ENCODE measurements around the gene B3GNT2. TPM values are rescaled to one million over a fixed set of nuclear protein-coding genes. Genes with fewer than 3 reads are reported as not detected.

Gene B3GNT2
- polyA plus RNA-seq, 2 donors = 13.0 to 13.5 TPM

DNA sequence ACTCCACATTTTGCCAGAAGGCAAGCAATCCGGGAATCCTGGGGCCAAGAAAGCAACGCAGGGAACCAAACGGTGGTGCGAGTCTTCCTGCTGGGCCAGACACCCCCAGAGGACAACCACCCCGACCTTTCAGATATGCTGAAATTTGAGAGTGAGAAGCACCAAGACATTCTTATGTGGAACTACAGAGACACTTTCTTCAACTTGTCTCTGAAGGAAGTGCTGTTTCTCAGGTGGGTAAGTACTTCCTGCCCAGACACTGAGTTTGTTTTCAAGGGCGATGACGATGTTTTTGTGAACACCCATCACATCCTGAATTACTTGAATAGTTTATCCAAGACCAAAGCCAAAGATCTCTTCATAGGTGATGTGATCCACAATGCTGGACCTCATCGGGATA lies 26.8 kb downstream of the B3GNT2 start:
- Histone ChIP-seq H3K27me3 (ENCODE audit: control insufficient read depth in 1 of 2, insufficient read depth in 2 of 2, low read length in 2 of 2) (no peaks in the 10 kb centered on the region), H3K36me3 (ENCODE audit: control insufficient read depth in 2 of 2, insufficient read depth in 2 of 2, low read length in 1 of 2) (peaks cover 3% of the 10 kb centered on the region in 2 donors), H3K4me1 (ENCODE audit: control insufficient read depth in 2 of 2, insufficient read depth in 2 of 2, low read length in 1 of 2) (no peaks in the 10 kb centered on the region), H3K9me3 (ENCODE audit: control insufficient read depth in 2 of 2, insufficient read depth in 1 of 2, low read depth in 1 of 2, low read length in 1 of 2) (no peaks in the 10 kb centered on the region), H3K4me3 (ENCODE audit: low read depth in 1 of 2, low read length in 2 of 2) (no peak overlapping the region), H3K27ac (ENCODE audit: low read depth in 2 of 2, low read length in 1 of 2) (no peak overlapping the region)
- WGBS, 2 donors = 89 to 91% methylated on average over 8 of the region's 8 CpGs

DNA sequence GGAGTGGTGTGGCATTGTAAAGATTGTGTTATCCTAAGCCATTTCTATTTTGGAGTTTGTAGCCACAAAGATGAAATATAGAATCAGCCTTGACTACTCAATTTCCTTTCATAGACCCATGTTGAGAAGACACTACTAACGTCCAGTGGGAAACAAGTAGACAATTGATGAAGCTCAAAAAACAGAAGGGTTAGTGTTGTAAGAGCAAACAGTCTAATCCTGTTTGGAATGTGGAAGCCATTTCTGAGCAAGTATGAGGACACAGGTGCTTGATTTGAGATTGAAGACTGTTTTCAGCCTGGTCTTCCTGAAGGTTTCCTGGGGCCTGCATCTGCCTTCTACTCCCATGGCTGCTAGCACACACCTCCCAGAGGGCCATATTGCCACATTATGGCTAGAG lies 29.1 kb downstream of the B3GNT2 start:
- Histone ChIP-seq H3K36me3 (ENCODE audit: control insufficient read depth in 2 of 2, insufficient read depth in 2 of 2, low read length in 1 of 2) (peaks cover 3% of the 10 kb centered on the region in 2 donors), H3K4me1 (ENCODE audit: control insufficient read depth in 2 of 2, insufficient read depth in 2 of 2, low read length in 1 of 2) (no peaks in the 10 kb centered on the region)
- WGBS, 2 donors = 70 to 85% methylated on average over 1 of the region's 1 CpG

GRCh38 chr2:62227386-62228075 lies 31.6 kb downstream of the B3GNT2 start:
- H3K4me3 ChIP-seq (ENCODE audit: low read depth in 1 of 2, low read length in 2 of 2) = no peak overlapping the region
- H3K36me3 ChIP-seq (ENCODE audit: control insufficient read depth in 2 of 2, insufficient read depth in 2 of 2, low read length in 1 of 2) = peaks cover 3% of the 10 kb centered on the region in 2 donors
- H3K27ac ChIP-seq (ENCODE audit: low read depth in 2 of 2, low read length in 1 of 2) = no peak overlapping the region
- no peaks in the 10 kb centered on the region for H3K27me3 ChIP-seq (ENCODE audit: control insufficient read depth in 1 of 2, insufficient read depth in 2 of 2, low read length in 2 of 2)
- no peaks in the 10 kb centered on the region for H3K9me3 ChIP-seq (ENCODE audit: control insufficient read depth in 2 of 2, insufficient read depth in 1 of 2, low read depth in 1 of 2, low read length in 1 of 2)
- no peaks in the 10 kb centered on the region for H3K4me1 ChIP-seq (ENCODE audit: control insufficient read depth in 2 of 2, insufficient read depth in 2 of 2, low read length in 1 of 2)
- WGBS, 2 donors = 73 to 75% methylated on average over 6 of the region's 6 CpGs

More for the DNA sequence above, 29.1 kb downstream of the B3GNT2 start:
- Histone ChIP-seq H3K27ac (ENCODE audit: low read depth in 2 of 2, low read length in 1 of 2) (no peak overlapping the region), H3K27me3 (ENCODE audit: control insufficient read depth in 1 of 2, insufficient read depth in 2 of 2, low read length in 2 of 2) (no peaks in the 10 kb centered on the region), H3K9me3 (ENCODE audit: control insufficient read depth in 2 of 2, insufficient read depth in 1 of 2, low read depth in 1 of 2, low read length in 1 of 2) (no peaks in the 10 kb centered on the region), H3K4me3 (ENCODE audit: low read depth in 1 of 2, low read length in 2 of 2) (no peak overlapping the region)

GRCh38 chr2:62229082-62229605 lies 33.2 kb downstream of the B3GNT2 start:
- Histone ChIP-seq H3K9me3 (ENCODE audit: control insufficient read depth in 2 of 2, insufficient read depth in 1 of 2, low read depth in 1 of 2, low read length in 1 of 2) (no peaks in the 10 kb centered on the region), H3K4me1 (ENCODE audit: control insufficient read depth in 2 of 2, insufficient read depth in 2 of 2, low read length in 1 of 2) (no peaks in the 10 kb centered on the region), H3K36me3 (ENCODE audit: control insufficient read depth in 2 of 2, insufficient read depth in 2 of 2, low read length in 1 of 2) (peaks cover 3% of the 10 kb centered on the region in 2 donors), H3K27ac (ENCODE audit: low read depth in 2 of 2, low read length in 1 of 2) (no peak overlapping the region), H3K27me3 (ENCODE audit: control insufficient read depth in 1 of 2, insufficient read depth in 2 of 2, low read length in 2 of 2) (no peaks in the 10 kb centered on the region), H3K4me3 (ENCODE audit: low read depth in 1 of 2, low read length in 2 of 2) (no peak overlapping the region)
- 79 to 90% methylated on average over 11 of the region's 11 CpGs for WGBS, 2 donors

GRCh38 chr2:62231541-62231940 lies 35.6 kb downstream of the B3GNT2 start:
- 80 to 88% methylated on average over 4 of the region's 4 CpGs for WGBS, 2 donors
- Histone ChIP-seq H3K9me3 (ENCODE audit: control insufficient read depth in 2 of 2, insufficient read depth in 1 of 2, low read depth in 1 of 2, low read length in 1 of 2) (no peaks in the 10 kb centered on the region), H3K27me3 (ENCODE audit: control insufficient read depth in 1 of 2, insufficient read depth in 2 of 2, low read length in 2 of 2) (no peaks in the 10 kb centered on the region), H3K4me3 (ENCODE audit: low read depth in 1 of 2, low read length in 2 of 2) (no peak overlapping the region), H3K27ac (ENCODE audit: low read depth in 2 of 2, low read length in 1 of 2) (no peak overlapping the region), H3K36me3 (ENCODE audit: control insufficient read depth in 2 of 2, insufficient read depth in 2 of 2, low read length in 1 of 2) (peaks cover 0 to 3% of the 10 kb centered on the region in 2 donors), H3K4me1 (ENCODE audit: control insufficient read depth in 2 of 2, insufficient read depth in 2 of 2, low read length in 1 of 2) (no peaks in the 10 kb centered on the region)

GRCh38 chr2:62234755-62235655 lies 39.1 kb downstream of the B3GNT2 start:
- Histone ChIP-seq H3K4me3 (ENCODE audit: low read depth in 1 of 2, low read length in 2 of 2) (no peak overlapping the region), H3K36me3 (ENCODE audit: control insufficient read depth in 2 of 2, insufficient read depth in 2 of 2, low read length in 1 of 2) (peaks cover 0 to 3% of the 10 kb centered on the region in 2 donors), H3K9me3 (ENCODE audit: control insufficient read depth in 2 of 2, insufficient read depth in 1 of 2, low read depth in 1 of 2, low read length in 1 of 2) (no peaks in the 10 kb centered on the region), H3K4me1 (ENCODE audit: control insufficient read depth in 2 of 2, insufficient read depth in 2 of 2, low read length in 1 of 2) (no peaks in the 10 kb centered on the region), H3K27me3 (ENCODE audit: control insufficient read depth in 1 of 2, insufficient read depth in 2 of 2, low read length in 2 of 2) (no peaks in the 10 kb centered on the region), H3K27ac (ENCODE audit: low read depth in 2 of 2, low read length in 1 of 2) (no peak overlapping the region)
- WGBS, 2 donors = 86 to 89% methylated on average over 16 of the region's 16 CpGs

- Histone ChIP-seq H3K9me3 (ENCODE audit: control insufficient read depth in 2 of 2, insufficient read depth in 1 of 2, low read depth in 1 of 2, low read length in 1 of 2) (no peaks in the 10 kb centered on the region), H3K36me3 (ENCODE audit: control insufficient read depth in 2 of 2, insufficient read depth in 2 of 2, low read length in 1 of 2) (peaks cover 0 to 3% of the 10 kb centered on the region in 2 donors), H3K4me1 (ENCODE audit: control insufficient read depth in 2 of 2, insufficient read depth in 2 of 2, low read length in 1 of 2) (no peaks in the 10 kb centered on the region), H3K27me3 (ENCODE audit: control insufficient read depth in 1 of 2, insufficient read depth in 2 of 2, low read length in 2 of 2) (no peaks in the 10 kb centered on the region), H3K4me3 (ENCODE audit: low read depth in 1 of 2, low read length in 2 of 2) (no peak overlapping the region), H3K27ac (ENCODE audit: low read depth in 2 of 2, low read length in 1 of 2) (no peak overlapping the region)
- WGBS, 2 donors = 96 to 97% methylated on average over 6 of the region's 6 CpGs
Observed at GRCh38 chr2:62236499-62236898, 40.6 kb downstream of the B3GNT2 start.

DNA sequence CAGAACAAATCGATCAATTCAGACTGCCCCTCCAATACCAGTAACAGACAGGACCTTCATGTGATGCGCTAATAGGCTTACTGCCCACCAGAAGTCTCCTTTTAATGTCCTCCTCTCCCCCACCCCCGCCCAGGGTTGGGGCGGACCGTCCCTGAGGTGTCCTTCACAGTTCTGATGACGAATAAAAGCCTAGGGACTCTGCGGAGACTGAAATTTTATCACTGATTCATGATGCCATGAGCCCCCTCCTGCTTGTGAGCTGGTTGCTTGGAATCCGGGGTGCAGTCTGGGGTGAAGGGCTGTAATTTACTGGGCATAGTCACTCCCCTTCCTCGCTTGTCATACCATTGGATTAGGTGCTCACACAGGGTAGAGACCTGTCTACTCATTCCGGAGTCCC lies 42.3 kb downstream of the B3GNT2 start:
- Histone ChIP-seq H3K9me3 (ENCODE audit: control insufficient read depth in 2 of 2, insufficient read depth in 1 of 2, low read depth in 1 of 2, low read length in 1 of 2) (no peaks in the 10 kb centered on the region), H3K36me3 (ENCODE audit: control insufficient read depth in 2 of 2, insufficient read depth in 2 of 2, low read length in 1 of 2) (peaks cover 0 to 3% of the 10 kb centered on the region in 2 donors), H3K4me1 (ENCODE audit: control insufficient read depth in 2 of 2, insufficient read depth in 2 of 2, low read length in 1 of 2) (no peaks in the 10 kb centered on the region), H3K4me3 (ENCODE audit: low read depth in 1 of 2, low read length in 2 of 2) (no peak overlapping the region), H3K27ac (ENCODE audit: low read depth in 2 of 2, low read length in 1 of 2) (no peak overlapping the region), H3K27me3 (ENCODE audit: control insufficient read depth in 1 of 2, insufficient read depth in 2 of 2, low read length in 2 of 2) (no peaks in the 10 kb centered on the region)
- WGBS, 2 donors = 95 to 96% methylated on average over 10 of the region's 10 CpGs

DNA sequence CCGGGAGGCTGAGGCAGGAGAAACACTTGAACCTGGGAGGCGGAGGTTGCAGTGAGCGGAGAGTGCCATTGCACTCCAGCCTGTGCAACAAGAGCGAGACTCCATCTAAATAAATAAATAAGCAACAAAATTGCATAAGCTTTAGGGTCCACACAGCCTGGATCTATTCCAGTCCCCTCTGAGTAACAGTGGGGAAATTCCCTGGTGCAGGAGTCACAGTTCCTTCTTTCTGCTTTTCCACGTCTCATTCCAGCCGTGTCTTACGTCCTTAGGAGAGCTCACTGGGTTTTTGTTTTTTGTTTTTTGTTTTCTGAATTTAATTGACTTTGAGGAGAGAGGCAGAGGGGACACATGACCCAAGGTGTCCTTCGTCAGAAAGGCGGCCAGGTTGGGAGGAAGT lies 44.6 kb downstream of the B3GNT2 start:
- no peaks in the 10 kb centered on the region for H3K4me1 ChIP-seq (ENCODE audit: control insufficient read depth in 2 of 2, insufficient read depth in 2 of 2, low read length in 1 of 2)
- no peaks in the 10 kb centered on the region for H3K9me3 ChIP-seq (ENCODE audit: control insufficient read depth in 2 of 2, insufficient read depth in 1 of 2, low read depth in 1 of 2, low read length in 1 of 2)
- 90 to 94% methylated on average over 9 of the region's 9 CpGs for WGBS, 2 donors

More for the DNA sequence above, 44.6 kb downstream of the B3GNT2 start:
- Histone ChIP-seq H3K4me3 (ENCODE audit: low read depth in 1 of 2, low read length in 2 of 2) (no peak overlapping the region), H3K27me3 (ENCODE audit: control insufficient read depth in 1 of 2, insufficient read depth in 2 of 2, low read length in 2 of 2) (no peaks in the 10 kb centered on the region), H3K27ac (ENCODE audit: low read depth in 2 of 2, low read length in 1 of 2) (no peak overlapping the region), H3K36me3 (ENCODE audit: control insufficient read depth in 2 of 2, insufficient read depth in 2 of 2, low read length in 1 of 2) (peaks cover 0 to under 1% of the 10 kb centered on the region in 2 donors)

Measured in esophagus (tissue), 2 donors.